Measurements from ENCODE around the gene HSPA4. TPM values are rescaled to one million over a fixed set of nuclear protein-coding genes. Genes with fewer than 3 reads are reported as not detected.

Gene HSPA4
- polyA plus RNA-seq, 1 donor from 2014 or later, result 75.9 TPM

DNA sequence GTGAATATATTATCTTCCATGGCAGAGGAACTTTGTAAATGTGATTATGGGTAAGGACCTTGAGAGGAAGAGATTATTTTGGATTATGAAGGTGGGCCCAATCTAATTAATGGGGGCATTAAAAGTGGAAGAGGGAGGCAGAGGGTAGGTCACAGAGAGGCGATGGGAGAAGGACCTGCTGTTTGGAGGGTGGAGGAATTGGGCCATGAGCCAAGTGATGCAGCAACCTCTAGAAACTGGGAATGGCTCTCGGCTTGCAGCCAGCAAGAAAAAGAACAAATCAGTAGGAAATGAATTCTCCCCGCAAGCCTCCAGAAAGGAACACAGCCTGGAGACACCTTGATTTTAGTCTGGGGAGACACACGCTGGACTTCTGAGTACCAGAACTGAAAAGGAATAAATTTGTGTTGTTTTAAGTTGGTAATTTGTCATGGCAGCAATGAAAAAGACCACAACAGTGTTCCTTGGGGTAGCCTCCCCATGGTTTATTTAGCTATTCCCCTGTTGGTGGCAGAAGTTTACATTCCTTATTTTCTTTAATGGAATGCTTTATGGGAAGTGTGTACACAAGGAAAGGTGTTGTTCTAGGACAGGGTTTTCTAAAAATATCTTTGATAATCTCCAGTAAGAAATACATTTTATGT, 103.6 kb downstream of the HSPA4 start:
- Histone ChIP-seq H3K27ac (ENCODE audit: low read length) (no peak overlapping the region), H3K79me2 (replicated peaks; ENCODE audit: insufficient read depth, low read length) (no peaks in the 10 kb centered on the region), H4K20me1 (ENCODE audit: insufficient read depth) (no peaks in the 10 kb centered on the region), H3K4me2 (ENCODE audit: low read length) (no peak overlapping the region), H3K9me2 (ENCODE audit: insufficient read depth, low read length) (no peaks in the 10 kb centered on the region), H2AFZ (ENCODE audit: low read depth, low read length) (no peak overlapping the region), H3K27me3 (ENCODE audit: insufficient read depth, low read depth, low read length) (no peaks in the 10 kb centered on the region), H3K9ac (ENCODE audit: low read length) (no peak overlapping the region), H3K9me3 (ENCODE audit: low read length) (no peaks in the 10 kb centered on the region), H3K4me3 (ENCODE audit: low read length) (no peak overlapping the region), H3K36me3 (ENCODE audit: insufficient read depth, low read length) (no peaks in the 10 kb centered on the region), H3F3A (ENCODE audit: insufficient read depth, low read length, poor library complexity, severe bottlenecking) (no peaks in the 10 kb centered on the region)
- no peak for TF ChIP-seq EP300 (conservative IDR thresholded peaks at IDR 0.05; ENCODE audit: poor library complexity, severe bottlenecking)
- no peak for TF ChIP-seq TAF1 (IDR thresholded peaks at IDR 0.05; ENCODE audit: low read depth)
- no peak for TF ChIP-seq POLR2AphosphoS5 (IDR thresholded peaks at IDR 0.05)
- no peak for TF ChIP-seq RAD21 (conservative IDR thresholded peaks at IDR 0.05)
- TF ChIP-seq SMC3 (conservative IDR thresholded peaks at IDR 0.05; ENCODE audit: poor library complexity), result no peak

Small RNA genes lying within 50 kb of the gene (small RNA-seq; reads per million reads assigned to genes)
- 0 reads per million in 3 experiments for gene AC113410.1
- gene AC113410.3, result 0 reads per million in 3 experiments

Other genes with a start within 250 kb of the HSPA4 start
- gene SOWAHA, start 238.7 kb upstream of the HSPA4 start, polyA plus RNA-seq, result 23.4 and 26.9 TPM in 2 replicates
- 0.84 and 1.8 TPM in 2 replicates for gene SHROOM1, start 221.4 kb upstream of the HSPA4 start, polyA plus RNA-seq
- 4.6 and 5.1 TPM in 2 replicates for gene GDF9, start 185.5 kb upstream of the HSPA4 start, polyA plus RNA-seq
- 413 and 444 TPM in 2 replicates for gene UQCRQ, start 185.4 kb upstream of the HSPA4 start, polyA plus RNA-seq
- gene LEAP2, start 178.3 kb upstream of the HSPA4 start, polyA plus RNA-seq, result 1.1 and 1.6 TPM in 2 replicates
- 54.0 and 60.6 TPM in 2 replicates for gene AFF4, start 88.4 kb upstream of the HSPA4 start, polyA plus RNA-seq
- gene ZCCHC10, start 25.5 kb upstream of the HSPA4 start, polyA plus RNA-seq, result 68.0 and 70.3 TPM in 2 replicates

Measured in neural cell (in vitro differentiated cells).